Mesangial cell (primary cell): ENCODE measurements around the gene ABCA6. TPM values are rescaled to one million over a fixed set of nuclear protein-coding genes. Genes with fewer than 3 reads are reported as not detected.

ENCODE experiments used
- total RNA-seq: library from RNA; depleted of rRNA; stranded (reverse); fragments of >200 nt; gene quantifications from 2 replicates; pipeline ENCODE4 v1.2.3, GENCODE V29; 2015

The ABCA6 gene, protein sequence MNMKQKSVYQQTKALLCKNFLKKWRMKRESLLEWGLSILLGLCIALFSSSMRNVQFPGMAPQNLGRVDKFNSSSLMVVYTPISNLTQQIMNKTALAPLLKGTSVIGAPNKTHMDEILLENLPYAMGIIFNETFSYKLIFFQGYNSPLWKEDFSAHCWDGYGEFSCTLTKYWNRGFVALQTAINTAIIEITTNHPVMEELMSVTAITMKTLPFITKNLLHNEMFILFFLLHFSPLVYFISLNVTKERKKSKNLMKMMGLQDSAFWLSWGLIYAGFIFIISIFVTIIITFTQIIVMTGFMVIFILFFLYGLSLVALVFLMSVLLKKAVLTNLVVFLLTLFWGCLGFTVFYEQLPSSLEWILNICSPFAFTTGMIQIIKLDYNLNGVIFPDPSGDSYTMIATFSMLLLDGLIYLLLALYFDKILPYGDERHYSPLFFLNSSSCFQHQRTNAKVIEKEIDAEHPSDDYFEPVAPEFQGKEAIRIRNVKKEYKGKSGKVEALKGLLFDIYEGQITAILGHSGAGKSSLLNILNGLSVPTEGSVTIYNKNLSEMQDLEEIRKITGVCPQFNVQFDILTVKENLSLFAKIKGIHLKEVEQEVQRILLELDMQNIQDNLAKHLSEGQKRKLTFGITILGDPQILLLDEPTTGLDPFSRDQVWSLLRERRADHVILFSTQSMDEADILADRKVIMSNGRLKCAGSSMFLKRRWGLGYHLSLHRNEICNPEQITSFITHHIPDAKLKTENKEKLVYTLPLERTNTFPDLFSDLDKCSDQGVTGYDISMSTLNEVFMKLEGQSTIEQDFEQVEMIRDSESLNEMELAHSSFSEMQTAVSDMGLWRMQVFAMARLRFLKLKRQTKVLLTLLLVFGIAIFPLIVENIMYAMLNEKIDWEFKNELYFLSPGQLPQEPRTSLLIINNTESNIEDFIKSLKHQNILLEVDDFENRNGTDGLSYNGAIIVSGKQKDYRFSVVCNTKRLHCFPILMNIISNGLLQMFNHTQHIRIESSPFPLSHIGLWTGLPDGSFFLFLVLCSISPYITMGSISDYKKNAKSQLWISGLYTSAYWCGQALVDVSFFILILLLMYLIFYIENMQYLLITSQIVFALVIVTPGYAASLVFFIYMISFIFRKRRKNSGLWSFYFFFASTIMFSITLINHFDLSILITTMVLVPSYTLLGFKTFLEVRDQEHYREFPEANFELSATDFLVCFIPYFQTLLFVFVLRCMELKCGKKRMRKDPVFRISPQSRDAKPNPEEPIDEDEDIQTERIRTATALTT (N-terminal part only)
- 0.13 TPM in 1 of 2 replicates, not detected in the other for total RNA-seq

GRCh38 chr17:69141431-69142174 lies at the start of gene ABCA6:
Gene ABCA6 (minus strand): TSS chr17:69141895. CDS start chr17:69140703, 1,192 bp downstream.

DNA sequence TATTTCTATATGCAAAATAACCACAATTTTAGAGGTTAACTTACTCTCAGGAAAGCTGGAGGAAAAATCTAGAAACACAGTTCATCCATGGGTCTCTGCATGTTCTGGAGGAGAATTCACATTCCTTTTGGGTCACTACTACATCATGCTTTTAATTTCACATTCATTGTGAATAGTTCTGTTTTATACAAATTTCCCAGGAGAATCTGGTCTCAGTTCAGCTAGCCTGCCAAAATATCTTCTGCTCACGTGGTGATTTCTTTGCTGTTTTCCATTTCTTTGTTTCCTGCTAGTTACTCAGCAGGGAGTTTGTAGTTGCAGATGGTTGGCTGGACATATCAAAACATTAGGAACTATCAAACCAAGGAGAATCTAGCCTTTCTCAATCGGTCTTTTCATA lies 80.9 kb downstream of the ABCA6 start, which contains the start of gene ABCA9:
Gene ABCA9 (minus strand): TSS at position 106 of the 400 bp plus-strand sequence. CDS start 9,801 bp downstream, outside the sequence.

Other genes starting within 250 kb of the ABCA6 start
- gene ABCA8, start 186.5 kb downstream of the ABCA6 start, total RNA-seq, result under 0.01 and 0.38 TPM in 2 replicates
- under 0.01 and 0.38 TPM in 2 replicates for gene ABCA9, start 81.0 kb downstream of the ABCA6 start, total RNA-seq
- gene ABCA10, start 86.9 kb upstream of the ABCA6 start, total RNA-seq, result under 0.01 and 0.25 TPM in 2 replicates
- gene ABCA5, start 185.2 kb upstream of the ABCA6 start, total RNA-seq, result 1.6 and 4.6 TPM in 2 replicates